Mucosa of descending colon (tissue), 3 donors: Measurements from ENCODE around the gene ARID1B. TPM values are rescaled to one million over a fixed set of nuclear protein-coding genes. Genes with fewer than 3 reads are reported as not detected.

Experiments used
- ATAC-seq: fragments of 200-7000 bp; cut with Tn5 transposase; one replicate; pipeline ENCODE4 v1.9.1; 2020; ENCODE audit warnings: mild to moderate bottlenecking, moderate library complexity
- DNase-seq, 3 donors: peaks; one replicate each; pipeline ENCODE4 v3.0.0-alpha.2; 2020
- H3K36me3 ChIP-seq: fragments of 200-600 bp; one replicate; pipeline ENCODE4 v1.8.0; 2021; ENCODE audit warnings: low read depth, mild to moderate bottlenecking
- H3K4me1 ChIP-seq: fragments of 200-600 bp; one replicate; pipeline ENCODE4 v1.8.0; 2021; ENCODE audit warnings: low read depth, mild to moderate bottlenecking
- H3K4me3 ChIP-seq: fragments of 200-600 bp; one replicate; pipeline ENCODE4 v1.8.0; 2021; ENCODE audit warnings: mild to moderate bottlenecking
- H3K9me3 ChIP-seq: fragments of 200-600 bp; one replicate; pipeline ENCODE4 v1.8.0; 2021; ENCODE audit warnings: mild to moderate bottlenecking
- CTCF ChIP-seq: fragments of 200-600 bp; IDR thresholded peaks from one replicate; pipeline ENCODE4 v1.8.0; 2022; ENCODE audit warnings: antibody characterized with exemption, mild to moderate bottlenecking
- intact Hi-C, 2 donors: fragments of 100-400 bp; cut with DNase I in 1 of 2; cut with micrococcal nuclease in 1 of 2; formaldehyde crosslinking; loops; one replicate each; pipeline versions ENCODE4 v1.11.0 to v1.11.1; 2022; cut with DNase I, micrococcal nuclease
- total RNA-seq, 3 donors: library from RNA; stranded (reverse); fragmentation: NEBNext Ultra II Directional in 2 of 3; extraction: Animal tissue kit (Norgen Biotek cat#: 25700) in 2 of 3; gene quantifications; one replicate each; pipeline versions ENCODE4 v1.2.1 to v1.2.4, GENCODE V29; 2021 to 2023
- donor health status: DM: no; HTN: no; CAD: no; lungs with moderate emphysema.
- donor health status: DM: no; HTN: no; CAD: no.
- donor health status: DM: no; HTN: yes; CAD: no.

ARID1B gene
- total RNA-seq, 3 donors from 2014 or later = 71.8 to 102 (median 101) TPM

- H3K4me3 ChIP-seq = no peak overlapping the region
- H3K36me3 ChIP-seq = no peaks in the 10 kb centered on the region
- intact Hi-C loops = no loop called here
- ATAC-seq (no peak), DNase-seq (no peak)
- peaks cover 8% of the 10 kb centered on the region for H3K4me1 ChIP-seq
- H3K9me3 ChIP-seq = no peaks in the 10 kb centered on the region
- TF ChIP-seq CTCF = no peak
These were observed 110.6 kb downstream of the ARID1B start for GRCh38 chr6:156887623-156888269.

GRCh38 chr6:156889469-156889868, 112.3 kb downstream of the ARID1B start:
- ATAC-seq = no peak
- Histone ChIP-seq H3K9me3 (no peaks in the 10 kb centered on the region), H3K4me1 (no peaks in the 10 kb centered on the region), H3K4me3 (no peak overlapping the region), H3K36me3 (no peaks in the 10 kb centered on the region)
- no peak for DNase-seq
- no peak for TF ChIP-seq CTCF
- intact Hi-C loops = no loop called here

- no peaks in the 10 kb centered on the region for H3K9me3 ChIP-seq
- no peak for TF ChIP-seq CTCF
- DNase-seq = no peak
- ATAC-seq = no peak
- no peaks in the 10 kb centered on the region for H3K36me3 ChIP-seq
- intact Hi-C loops = no loop called here
- no peak overlapping the region for H3K4me3 ChIP-seq
- H3K4me1 ChIP-seq = no peaks in the 10 kb centered on the region
These were observed 112.8 kb downstream of the ARID1B start for GRCh38 chr6:156889986-156890385.

- no peak for TF ChIP-seq CTCF
- intact Hi-C loops = no loop called here
- Histone ChIP-seq H3K9me3 (no peaks in the 10 kb centered on the region), H3K4me3 (no peak overlapping the region), H3K4me1 (no peaks in the 10 kb centered on the region), H3K36me3 (no peaks in the 10 kb centered on the region)
- DNase-seq (no peak), ATAC-seq (no peak)
These were observed 113.6 kb downstream of the ARID1B start for GRCh38 chr6:156890627-156891314.

GRCh38 chr6:156897907-156898531, 120.8 kb downstream of the ARID1B start:
- intact Hi-C loops = no loop called here
- Histone ChIP-seq H3K4me3 (no peak overlapping the region), H3K36me3 (no peaks in the 10 kb centered on the region), H3K9me3 (no peaks in the 10 kb centered on the region), H3K4me1 (no peaks in the 10 kb centered on the region)
- DNase-seq = no peak
- TF ChIP-seq CTCF = no peak
- no peak for ATAC-seq
